Measurements from ENCODE around the gene SNRNP48. TPM values are rescaled to one million over a fixed set of nuclear protein-coding genes. Genes with fewer than 3 reads are reported as not detected.
A peak's percentile ranks its signal among the peaks of the same experiment; 100 is the strongest.

Gene SNRNP48
- total and polyA plus RNA-seq, 2 of the 8 experiments (the other 6 are each of a cell fraction or from before 2014, with no cell fraction given) = 7.7 to 21.0 TPM

DNA sequence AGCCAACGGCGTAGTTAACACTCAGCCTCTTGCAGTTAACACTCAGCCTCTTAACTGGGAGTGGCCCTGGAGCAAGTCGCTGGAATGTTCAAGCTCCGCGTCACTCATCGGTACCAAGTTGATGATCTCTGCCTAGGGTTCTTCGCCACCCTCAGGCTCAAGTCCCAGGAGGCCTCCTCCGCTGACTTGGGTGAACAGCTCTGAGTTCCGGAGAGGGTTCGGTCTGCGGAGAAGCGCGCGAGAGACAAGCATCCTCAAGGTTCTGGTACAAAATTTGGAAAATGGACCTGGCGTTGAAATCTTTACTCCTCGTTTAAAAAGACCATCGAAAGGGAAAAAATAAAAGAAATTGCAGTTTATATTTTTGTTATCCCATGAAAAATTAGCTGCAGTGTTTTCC lies 49.4 kb upstream of the SNRNP48 start:
- 14% methylated on average over 17 of the region's 17 CpGs; no CpG with 5 or more reads in 1 of the 2 experiments for WGBS, 2 experiments (ENCODE audit: extremely low coverage in 1 of 2, insufficient coverage in 1 of 2, insufficient read length in 1 of 2, insufficient replicate concordance in 2 of 2, low coverage in 1 of 2, low lambda C conversion rate in 2 of 2, missing lambda C conversion rate in 1 of 2)
- peak overlapping the region in 2 of 4 experiments; percentile 25 to 34; a peak in 2 of 7 replicates for H3K9ac ChIP-seq (replicated peaks in 1 of 4; ENCODE audit: extremely low read depth in 1 of 4, low read depth in 3 of 4, low read length in 3 of 4)
- FAIRE-seq = no peak

More for the DNA sequence above, 49.4 kb upstream of the SNRNP48 start:
- Histone ChIP-seq H2BK5ac (ENCODE audit: low read depth, low read length) (no peak overlapping the region), H3K9me3 (ENCODE audit: insufficient read depth in 2 of 2, low read depth in 1 of 2, low read length in 1 of 2) (no peaks in the 10 kb centered on the region), H3K56ac (replicated peaks; ENCODE audit: insufficient read length, low read depth, low read length) (no peak overlapping the region), H3K27ac (ENCODE audit: low read depth, low read length) (no peak overlapping the region), H2BK20ac (ENCODE audit: low read length) (no peak overlapping the region), H3K79me2 (ENCODE audit: control insufficient read depth in 1 of 2, insufficient read depth in 2 of 2, low read length in 2 of 2) (peaks cover 0 to 23% of the 10 kb centered on the region in 2 experiments; a peak in 2 of 4 replicates), H3K4me1 (replicated peaks in 1 of 4; ENCODE audit: control insufficient read depth in 3 of 4, insufficient read depth in 4 of 4, low read length in 3 of 4) (peaks cover 3 to 12% (median 7%) of the 10 kb centered on the region in 4 experiments), H4K91ac (replicated peaks; ENCODE audit: insufficient read length, low read length) (no peak overlapping the region), H2BK15ac (ENCODE audit: low read length) (no peak overlapping the region), H3K18ac (ENCODE audit: extremely low read depth, low read length) (no peak overlapping the region), H3K27me3 (replicated peaks in 1 of 4; ENCODE audit: control insufficient read depth in 3 of 4, extremely low read depth in 1 of 4, insufficient read depth in 3 of 4, low read length in 3 of 4) (peaks cover 0 to 17% (median 11%) of the 10 kb centered on the region in 4 experiments; a peak in 6 of 7 replicates), H2AK5ac (ENCODE audit: low read depth, low read length) (no peak overlapping the region), H3K14ac (ENCODE audit: insufficient read length) (no peak overlapping the region), H2BK120ac (replicated peaks; ENCODE audit: low read depth, low read length) (no peak overlapping the region), H3K23me2 (ENCODE audit: low read depth, low read length) (peaks cover 4% of the 10 kb centered on the region; the same call in 1 of the 2 replicates), H2AFZ (ENCODE audit: low read length) (no peak overlapping the region), H2BK12ac (ENCODE audit: low read depth, low read length) (no peak overlapping the region), H3K4ac (replicated peaks; ENCODE audit: insufficient read length, low read depth, low read length) (no peak overlapping the region), H3K23ac (ENCODE audit: insufficient read length) (no peak overlapping the region), H3K79me1 (ENCODE audit: low read depth, low read length) (0 out of 2 replicates have a peak, but pooled peaks cover 2% of the 10 kb centered on the region), H4K5ac (ENCODE audit: insufficient read length, low read depth, low read length) (no peak overlapping the region), H3K4me3 (ENCODE audit: extremely low read depth in 1 of 4, insufficient read depth in 2 of 4, low read depth in 3 of 4, low read length in 4 of 4) (peak overlapping the region; percentile 81 to 93 (median 83)), H4K20me1 (replicated peaks in 1 of 2; ENCODE audit: control insufficient read depth in 1 of 2, insufficient read depth in 2 of 2, low read length in 2 of 2) (peaks cover 0 to 2% of the 10 kb centered on the region in 2 experiments), H3K36me3 (ENCODE audit: control insufficient read depth in 2 of 4, insufficient read depth in 4 of 4, low read length in 3 of 4) (no peaks in the 10 kb centered on the region), H4K8ac (ENCODE audit: extremely low read depth, insufficient read depth, low read length) (no peak overlapping the region), H3K4me2 (ENCODE audit: insufficient read depth in 1 of 2, low read depth in 2 of 2, low read length in 2 of 2) (peak overlapping the region; percentile 79 to 86)
- ChIA-PET CTCF (ENCODE audit: partially characterized antibody) (interaction anchor here (1.2 kb wide), 1 partner anchor 97 kb away, joined by 4 read pairs; no protein-coding TSS in a partner anchor), POLR2A (ENCODE audit: partially characterized antibody) (interaction anchor here (1.1 to 1.9 kb wide), 4 partner anchors 12 to 151 kb away, joined by 3 to 6 read pairs (median 5); partner anchors contain the start of genes CAGE1 and RIOK1)
- no peak for DNase-seq (ENCODE audit: low read depth in 1 of 2, low spot score in 2 of 2)
- peak; percentile 90 for TF ChIP-seq TEAD4 (IDR thresholded peaks at IDR 0.05; ENCODE audit: low read depth, low read length)
- 0 out of 2 replicates have a peak, but pooled peaks have one; percentile 36 for TF ChIP-seq RBBP5 (IDR thresholded peaks at IDR 0.05; ENCODE audit: borderline replicate concordance, low read depth, low read length)
- TF ChIP-seq TAF1 (IDR thresholded peaks at IDR 0.05; ENCODE audit: low read depth, low read length) = no peak

All from H1 (cell line).